Astrocyte (in vitro differentiated cells and primary cell): ENCODE results near the gene HEXIM2. TPM values are rescaled to one million over a fixed set of nuclear protein-coding genes. Genes with fewer than 3 reads are reported as not detected.

Experiments used
- DNase-seq: peaks from one replicate; pipeline ENCODE4 v3.0.0-alpha.2; 2010; ENCODE audit warnings: low read depth
- FAIRE-seq: peaks from 2 replicates; lab custom pipeline; 2011; peaks lifted over from hg19 to GRCh38; lab: Jason Lieb, UNC
- H2AFZ ChIP-seq: 2 replicates; pipeline ENCODE4 v1.6.0; 2012; ENCODE audit warnings: low read depth, low read length, inconsistent platforms
- H3K27ac ChIP-seq: 2 replicates; pipeline ENCODE4 v1.5.1; 2011; ENCODE audit warnings: low read depth, low read length, inconsistent platforms
- H3K27me3 ChIP-seq: 2 replicates; pipeline ENCODE4 v1.6.0; 2011; ENCODE audit warnings: low read length, inconsistent platforms; ENCODE audit not compliant: insufficient read depth
- H3K36me3 ChIP-seq: 2 replicates; pipeline ENCODE4 v1.5.1; 2011; ENCODE audit warnings: low read length, inconsistent platforms; ENCODE audit not compliant: insufficient read depth
- H3K4me1 ChIP-seq: 2 replicates; pipeline ENCODE4 v1.5.1; 2011; ENCODE audit warnings: low read length, inconsistent platforms; ENCODE audit not compliant: insufficient read depth
- H3K4me2 ChIP-seq: 2 replicates; pipeline ENCODE4 v1.6.0; 2012; ENCODE audit warnings: low read length, inconsistent platforms
- H3K4me3 ChIP-seq: 2 replicates; pipeline ENCODE4 v1.5.1; 2011; ENCODE audit warnings: low read depth, mild to moderate bottlenecking, low read length, inconsistent platforms; ENCODE audit not compliant: insufficient read depth
- H3K79me2 ChIP-seq: 2 replicates; pipeline ENCODE4 v1.6.0; 2012; ENCODE audit warnings: mild to moderate bottlenecking, low read length, inconsistent platforms; ENCODE audit not compliant: insufficient read depth
- H3K9ac ChIP-seq: 2 replicates; pipeline ENCODE4 v1.6.0; 2012; ENCODE audit warnings: mild to moderate bottlenecking, low read length, inconsistent platforms
- H3K9me3 ChIP-seq: 2 replicates; pipeline ENCODE4 v1.5.1; 2012; ENCODE audit warnings: low read depth, mild to moderate bottlenecking, low read length, inconsistent platforms; ENCODE audit not compliant: insufficient read depth
- H4K20me1 ChIP-seq: 2 replicates; pipeline ENCODE4 v1.6.0; 2012; ENCODE audit warnings: low read length, inconsistent platforms; ENCODE audit not compliant: insufficient read depth
- H3K27ac Mint-ChIP-seq: one replicate; pipeline ENCODE4 v1.8.0; 2021; ENCODE audit warnings: mild to moderate bottlenecking, mixed read lengths; ENCODE audit not compliant: unreplicated experiment
- H3K27me3 Mint-ChIP-seq: one replicate; pipeline ENCODE4 v1.8.0; 2021; ENCODE audit warnings: low read depth, mixed read lengths; ENCODE audit not compliant: unreplicated experiment
- H3K36me3 Mint-ChIP-seq: one replicate; pipeline ENCODE4 v1.8.0; 2021; ENCODE audit warnings: low read depth, mixed read lengths; ENCODE audit not compliant: unreplicated experiment
- H3K4me1 Mint-ChIP-seq: one replicate; pipeline ENCODE4 v1.8.0; 2021; ENCODE audit warnings: low read depth, mixed read lengths; ENCODE audit not compliant: unreplicated experiment
- H3K4me3 Mint-ChIP-seq: one replicate; pipeline ENCODE4 v1.8.0; 2021; ENCODE audit warnings: mild to moderate bottlenecking, moderate library complexity, mixed read lengths; ENCODE audit not compliant: unreplicated experiment
- H3K9me3 Mint-ChIP-seq: one replicate; pipeline ENCODE4 v1.8.0; 2021; ENCODE audit warnings: mild to moderate bottlenecking, mixed read lengths; ENCODE audit not compliant: unreplicated experiment
- CTCF ChIP-seq: IDR thresholded peaks from 2 replicates; pipeline ENCODE4 v1.5.1; 2011; ENCODE audit warnings: low read depth, mild to moderate bottlenecking, inconsistent platforms, low read length, moderate library complexity; ENCODE audit not compliant: insufficient read depth
- EZH2 ChIP-seq: IDR thresholded peaks from 2 replicates; pipeline ENCODE4 v1.6.1; 2012; ENCODE audit warnings: mild to moderate bottlenecking, low read length, inconsistent platforms; ENCODE audit not compliant: insufficient read depth
- total RNA-seq: library from RNA; stranded (reverse); gene quantifications from 2 replicates; pipeline ENCODE4 v1.2.1, GENCODE V29; 2021

Gene HEXIM2
- total RNA-seq, 1 donor from 2014 or later = 9.0 TPM

DNA sequence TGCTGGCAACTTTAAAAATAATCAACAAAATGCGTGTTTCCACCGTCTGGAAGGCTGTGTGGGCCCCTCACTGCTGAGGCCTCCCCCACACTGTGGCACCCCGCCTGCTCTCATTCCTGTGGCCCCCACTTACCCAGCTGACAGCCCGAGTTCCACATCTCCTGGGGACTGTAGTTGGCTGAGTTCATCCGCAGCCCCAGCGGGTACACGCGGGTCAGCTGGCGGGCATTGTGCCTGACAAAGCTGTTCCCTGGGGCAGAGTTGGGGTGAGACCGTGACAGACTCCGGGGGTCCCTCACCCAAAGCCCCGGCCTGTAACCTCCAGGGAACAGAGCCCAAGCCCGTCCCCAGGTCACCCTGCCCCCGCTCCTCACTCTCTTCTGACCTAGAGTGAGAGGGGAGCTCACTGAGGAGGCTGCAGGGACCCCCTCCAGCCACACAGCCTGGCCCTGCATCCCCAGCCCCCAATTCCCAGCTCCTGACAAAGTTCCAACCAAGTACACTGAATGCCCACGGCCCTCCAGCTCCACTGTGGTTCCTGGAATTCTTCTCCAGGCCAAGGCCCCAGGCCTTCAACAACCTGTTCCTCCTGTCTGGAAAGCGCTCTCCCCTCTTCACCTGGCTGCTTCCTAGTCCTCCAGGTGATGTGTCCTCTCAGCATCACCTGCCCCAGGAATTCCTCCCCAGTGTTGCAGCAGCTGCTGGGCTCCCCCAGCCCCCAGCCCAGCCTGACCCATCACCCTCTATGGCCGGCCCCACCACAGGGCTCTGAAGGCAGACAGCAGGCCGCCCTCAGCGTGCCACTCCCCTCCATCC is 47.4 kb upstream of the HEXIM2 start:
- TF ChIP-seq EZH2 (no peak), CTCF (no peak)
- H3K9me3 ChIP-seq = no peaks in the 10 kb centered on the region
- H2AFZ ChIP-seq = no peak overlapping the region
- H3K4me3 Mint-ChIP-seq = no peak overlapping the region
- H3K9ac ChIP-seq = no peak overlapping the region
- DNase-seq = no peak
- H3K27ac Mint-ChIP-seq = no peak overlapping the region
- no peaks in the 10 kb centered on the region for H4K20me1 ChIP-seq
- H3K79me2 ChIP-seq = no peaks in the 10 kb centered on the region
- no peaks in the 10 kb centered on the region for H3K36me3 ChIP-seq
- peaks cover 13% of the 10 kb centered on the region for H3K36me3 Mint-ChIP-seq
- no peaks in the 10 kb centered on the region for H3K9me3 Mint-ChIP-seq
- no peak overlapping the region for H3K4me2 ChIP-seq
- peaks cover 9% of the 10 kb centered on the region for H3K4me1 ChIP-seq
- no peaks in the 10 kb centered on the region for H3K27me3 ChIP-seq
- no peak overlapping the region for H3K4me3 ChIP-seq
- no peak overlapping the region for H3K27ac ChIP-seq
- H3K4me1 Mint-ChIP-seq = peaks cover 8% of the 10 kb centered on the region
- no peak for FAIRE-seq
- H3K27me3 Mint-ChIP-seq = no peaks in the 10 kb centered on the region

DNA sequence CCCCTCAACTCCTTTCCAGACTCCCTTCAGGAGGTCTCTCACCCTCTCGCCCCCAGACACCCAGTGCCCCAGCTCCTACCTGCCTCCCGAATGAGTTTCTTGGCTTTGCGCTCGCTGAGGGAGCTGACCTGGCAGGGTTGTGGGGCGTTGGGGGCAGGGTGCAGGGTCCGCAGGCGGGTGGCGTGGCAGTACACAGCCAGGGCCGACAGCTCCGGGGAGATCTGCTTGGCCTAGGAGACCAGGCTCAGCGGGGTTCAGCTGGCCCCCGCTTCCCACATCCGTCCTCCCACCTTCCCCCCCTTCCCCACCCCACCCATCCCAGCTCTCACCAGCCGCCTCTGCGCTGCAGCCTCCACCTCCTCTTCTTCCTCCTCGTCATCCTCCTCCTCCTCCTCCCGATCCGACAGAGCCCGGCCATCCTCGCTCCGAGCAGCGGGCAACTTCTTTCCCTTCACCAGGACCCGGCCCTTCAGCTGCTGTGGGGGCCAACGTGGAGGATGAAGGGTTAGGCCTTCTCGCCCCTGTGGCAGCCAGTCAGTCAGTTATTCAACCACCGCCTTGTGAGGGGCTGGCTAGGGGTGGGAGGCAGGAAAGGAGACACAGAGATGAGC is 46.6 kb upstream of the HEXIM2 start:
- H3K27me3 Mint-ChIP-seq = no peaks in the 10 kb centered on the region
- TF ChIP-seq CTCF = no peak
- no peak for TF ChIP-seq EZH2
- H3K27ac Mint-ChIP-seq = no peak overlapping the region
- FAIRE-seq = no peak
- no peak overlapping the region for H3K4me3 ChIP-seq
- no peak overlapping the region for H2AFZ ChIP-seq
- no peaks in the 10 kb centered on the region for H4K20me1 ChIP-seq
- H3K27me3 ChIP-seq = no peaks in the 10 kb centered on the region
- H3K79me2 ChIP-seq = no peaks in the 10 kb centered on the region
- no peak for DNase-seq
- no peaks in the 10 kb centered on the region for H3K36me3 ChIP-seq
- peaks cover 8% of the 10 kb centered on the region for H3K4me1 Mint-ChIP-seq
- H3K27ac ChIP-seq = no peak overlapping the region
- H3K9me3 Mint-ChIP-seq = no peaks in the 10 kb centered on the region
- H3K4me2 ChIP-seq = no peak overlapping the region
- H3K36me3 Mint-ChIP-seq = peaks cover 13% of the 10 kb centered on the region
- no peak overlapping the region for H3K4me3 Mint-ChIP-seq
- H3K9me3 ChIP-seq = no peaks in the 10 kb centered on the region
- H3K4me1 ChIP-seq = peaks cover 9% of the 10 kb centered on the region
- H3K9ac ChIP-seq = no peak overlapping the region
